GM12878 (cell line): Measurements from ENCODE around the gene JADE1. TPM values are rescaled to one million over a fixed set of nuclear protein-coding genes. Genes with fewer than 3 reads are reported as not detected.

Experiments used
- ETV6 ChIP-seq, 2 experiments: fragments of 450-650 bp in 1 of 2; IDR thresholded peaks in 1 of 2; conservative IDR thresholded peaks in 1 of 2; 2 replicates each; pipeline ENCODE4 v1.6.1; 2014; ENCODE audit warnings: antibody characterized with exemption in 1 of 2, borderline replicate concordance in 1 of 2, low read depth in 1 of 2, mild to moderate bottlenecking in 1 of 2, moderate library complexity in 1 of 2
- IKZF1 ChIP-seq: fragments of 450-650 bp; conservative IDR thresholded peaks from 2 replicates; pipeline ENCODE4 v1.6.1; 2017; ENCODE audit warnings: antibody characterized with exemption, mild to moderate bottlenecking
- IKZF2 ChIP-seq, 2 experiments: fragments of 450-650 bp; IDR thresholded peaks; 2 replicates each; pipeline ENCODE4 v1.6.1; 2017; ENCODE audit warnings: mild to moderate bottlenecking in 2 of 2, moderate library complexity in 2 of 2
- MXI1 ChIP-seq: fragments of 150-350 bp; IDR thresholded peaks from 2 replicates; pipeline ENCODE4 v1.6.1; 2011; ENCODE audit warnings: low read depth, mild to moderate bottlenecking, inconsistent platforms, low read length, improper control_type of control experiment
- NR2F1 ChIP-seq: fragments of 450-650 bp; conservative IDR thresholded peaks from 2 replicates; pipeline ENCODE4 v1.6.1; 2017; ENCODE audit warnings: mild to moderate bottlenecking
- RELA ChIP-seq: fragments of 450-650 bp; IDR thresholded peaks from 2 replicates; pipeline ENCODE4 v1.8.0; 2014; ENCODE audit warnings: borderline replicate concordance; ENCODE audit not compliant: partially characterized antibody
- SMAD1 ChIP-seq: fragments of 450-650 bp; IDR thresholded peaks from 2 replicates; pipeline ENCODE4 v1.6.1; 2018; ENCODE audit warnings: mild to moderate bottlenecking, low read depth; ENCODE audit not compliant: partially characterized antibody
- SPI1 ChIP-seq: IDR thresholded peaks from 2 replicates; pipeline ENCODE4 v1.6.1; 2011; ENCODE audit warnings: low read depth, mild to moderate bottlenecking, low read length, moderate library complexity, borderline replicate concordance; ENCODE audit not compliant: insufficient read depth
- SRF ChIP-seq, 2 experiments: IDR thresholded peaks; 2 replicates each; pipeline ENCODE4 v1.6.1; 2011; ENCODE audit warnings: low read depth in 2 of 2, low read length in 2 of 2, mild to moderate bottlenecking in 1 of 2, moderate library complexity in 1 of 2
- STAT3 ChIP-seq: IDR thresholded peaks from 2 replicates; pipeline ENCODE4 v1.6.1; 2011; ENCODE audit warnings: low read depth, low read length, improper control_type of control experiment
- WRNIP1 ChIP-seq: IDR thresholded peaks from 2 replicates; pipeline ENCODE4 v1.6.1; 2011; ENCODE audit warnings: low read depth, low read length, improper control_type of control experiment, borderline replicate concordance
- ZBED1 ChIP-seq: IDR thresholded peaks from 2 replicates; pipeline ENCODE4 v1.6.1; 2016; ENCODE audit warnings: borderline replicate concordance
- polyA plus RNA-seq, 11 experiments: library from polyadenylated mRNA; depleted of rRNA in 4 of 11; unstranded in 6 of 11; stranded (reverse) in 5 of 11; fragments of >200 nt; fragmentation: Nextera tagmentation in 4 of 11; fragmentation: Illumina TruSeq in 1 of 11; extraction: Ambion mirVana in 4 of 11; extraction: Trizol in 1 of 11; gene quantifications; 1 replicate in 1 of 11; 2 replicates in 10 of 11; pipeline versions ENCODE4 v1.2.1 to v1.2.3, GENCODE V29; 2011 to 2016; ENCODE audit warnings: inconsistent platforms in 2 of 11, missing spikeins in 2 of 11, low read depth in 1 of 11
- total RNA-seq, 4 experiments: library from RNA; depleted of rRNA in 3 of 4; stranded (reverse); fragments of >200 nt in 3 of 4; fragmentation: Illumina TruSeq in 1 of 4; extraction: Trizol in 1 of 4; gene quantifications; 2 replicates each; pipeline versions ENCODE4 v1.2.1 to v1.2.3, GENCODE V29; 2013 to 2021
- TF ChIP-seq, protein P1 (sequence below): fragments of 450-650 bp; IDR thresholded peaks from 2 replicates; pipeline ENCODE4 v1.6.1; 2017; ENCODE audit warnings: borderline replicate concordance
- TF ChIP-seq, protein P2 (sequence below): fragments of 450-650 bp; IDR thresholded peaks from 2 replicates; pipeline ENCODE4 v1.6.1; 2017; ENCODE audit warnings: low read depth, mild to moderate bottlenecking, moderate library complexity
- TF ChIP-seq, protein P3 (sequence below): IDR thresholded peaks from 2 replicates; pipeline ENCODE4 v1.6.1; 2011; ENCODE audit warnings: borderline replicate concordance, low read depth, mild to moderate bottlenecking, moderate library complexity, low read length; ENCODE audit not compliant: insufficient read depth, poor library complexity, severe bottlenecking
- TF ChIP-seq, protein P4 (sequence below): fragments of 450-650 bp; IDR thresholded peaks from 2 replicates; pipeline ENCODE4 v1.6.1; 2017; ENCODE audit warnings: mild to moderate bottlenecking

Gene JADE1
- total and polyA plus RNA-seq, 10 of the 15 experiments (the other 5 are each of a cell fraction or from before 2014, with no cell fraction given) = 5.9 to 27.2 (median 15.8) TPM

DNA sequence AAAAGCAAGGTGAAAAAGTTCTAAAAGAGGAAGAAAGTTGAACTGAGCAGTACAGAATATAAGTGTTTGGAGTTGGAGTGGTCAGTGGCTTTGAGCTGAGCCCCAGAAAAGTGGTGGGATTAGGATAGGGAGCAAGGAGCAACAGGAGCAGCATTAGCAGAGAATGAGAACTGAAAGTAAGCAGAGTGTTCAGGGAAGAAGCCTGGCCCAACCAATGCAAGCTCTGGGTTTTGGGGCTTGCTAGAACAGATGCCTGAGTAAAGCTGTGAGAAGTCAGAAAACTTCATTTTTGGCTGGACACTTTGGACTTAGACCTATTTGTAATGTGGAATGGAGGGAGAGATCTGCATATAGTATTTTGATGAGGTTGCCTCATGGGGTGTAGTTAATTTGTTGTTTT, 17.8 kb downstream of the JADE1 start (continued):
- TF ChIP-seq MXI1 = no peak
- no peak for TF ChIP-seq SMAD1
- TF ChIP-seq ETV6 (conservative IDR thresholded peaks at IDR 0.05 in 1 of 2, IDR thresholded peaks at IDR 0.05 in 1 of 2; ENCODE audit: borderline replicate concordance in 1 of 2, low read depth in 1 of 2) = no peak
- TF ChIP-seq STAT3 = no peak
- TF ChIP-seq, protein P1, sequence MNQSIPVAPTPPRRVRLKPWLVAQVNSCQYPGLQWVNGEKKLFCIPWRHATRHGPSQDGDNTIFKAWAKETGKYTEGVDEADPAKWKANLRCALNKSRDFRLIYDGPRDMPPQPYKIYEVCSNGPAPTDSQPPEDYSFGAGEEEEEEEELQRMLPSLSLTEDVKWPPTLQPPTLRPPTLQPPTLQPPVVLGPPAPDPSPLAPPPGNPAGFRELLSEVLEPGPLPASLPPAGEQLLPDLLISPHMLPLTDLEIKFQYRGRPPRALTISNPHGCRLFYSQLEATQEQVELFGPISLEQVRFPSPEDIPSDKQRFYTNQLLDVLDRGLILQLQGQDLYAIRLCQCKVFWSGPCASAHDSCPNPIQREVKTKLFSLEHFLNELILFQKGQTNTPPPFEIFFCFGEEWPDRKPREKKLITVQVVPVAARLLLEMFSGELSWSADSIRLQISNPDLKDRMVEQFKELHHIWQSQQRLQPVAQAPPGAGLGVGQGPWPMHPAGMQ = no peak
- TF ChIP-seq, protein P2, sequence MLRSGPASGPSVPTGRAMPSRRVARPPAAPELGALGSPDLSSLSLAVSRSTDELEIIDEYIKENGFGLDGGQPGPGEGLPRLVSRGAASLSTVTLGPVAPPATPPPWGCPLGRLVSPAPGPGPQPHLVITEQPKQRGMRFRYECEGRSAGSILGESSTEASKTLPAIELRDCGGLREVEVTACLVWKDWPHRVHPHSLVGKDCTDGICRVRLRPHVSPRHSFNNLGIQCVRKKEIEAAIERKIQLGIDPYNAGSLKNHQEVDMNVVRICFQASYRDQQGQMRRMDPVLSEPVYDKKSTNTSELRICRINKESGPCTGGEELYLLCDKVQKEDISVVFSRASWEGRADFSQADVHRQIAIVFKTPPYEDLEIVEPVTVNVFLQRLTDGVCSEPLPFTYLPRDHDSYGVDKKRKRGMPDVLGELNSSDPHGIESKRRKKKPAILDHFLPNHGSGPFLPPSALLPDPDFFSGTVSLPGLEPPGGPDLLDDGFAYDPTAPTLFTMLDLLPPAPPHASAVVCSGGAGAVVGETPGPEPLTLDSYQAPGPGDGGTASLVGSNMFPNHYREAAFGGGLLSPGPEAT = no peak
- no peak for TF ChIP-seq RELA
- no peak for TF ChIP-seq NR2F1
- no peak for TF ChIP-seq ZBED1
- TF ChIP-seq SPI1 = peak; percentile 54
- 0 out of 2 replicates have a peak, but pooled peaks have one; percentile 33 for TF ChIP-seq IKZF1
- no peak for TF ChIP-seq WRNIP1
- TF ChIP-seq IKZF2 (IDR thresholded peaks at IDR 0.05) = peak; percentile 46 to 61; a peak in 3 of 4 replicates
- no peak for TF ChIP-seq SRF (IDR thresholded peaks at IDR 0.05; ENCODE audit: low read depth in 2 of 2, low read length in 2 of 2)
- TF ChIP-seq, protein P3, sequence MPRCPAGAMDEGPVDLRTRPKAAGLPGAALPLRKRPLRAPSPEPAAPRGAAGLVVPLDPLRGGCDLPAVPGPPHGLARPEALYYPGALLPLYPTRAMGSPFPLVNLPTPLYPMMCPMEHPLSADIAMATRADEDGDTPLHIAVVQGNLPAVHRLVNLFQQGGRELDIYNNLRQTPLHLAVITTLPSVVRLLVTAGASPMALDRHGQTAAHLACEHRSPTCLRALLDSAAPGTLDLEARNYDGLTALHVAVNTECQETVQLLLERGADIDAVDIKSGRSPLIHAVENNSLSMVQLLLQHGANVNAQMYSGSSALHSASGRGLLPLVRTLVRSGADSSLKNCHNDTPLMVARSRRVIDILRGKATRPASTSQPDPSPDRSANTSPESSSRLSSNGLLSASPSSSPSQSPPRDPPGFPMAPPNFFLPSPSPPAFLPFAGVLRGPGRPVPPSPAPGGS = no peak
- TF ChIP-seq, protein P4, sequence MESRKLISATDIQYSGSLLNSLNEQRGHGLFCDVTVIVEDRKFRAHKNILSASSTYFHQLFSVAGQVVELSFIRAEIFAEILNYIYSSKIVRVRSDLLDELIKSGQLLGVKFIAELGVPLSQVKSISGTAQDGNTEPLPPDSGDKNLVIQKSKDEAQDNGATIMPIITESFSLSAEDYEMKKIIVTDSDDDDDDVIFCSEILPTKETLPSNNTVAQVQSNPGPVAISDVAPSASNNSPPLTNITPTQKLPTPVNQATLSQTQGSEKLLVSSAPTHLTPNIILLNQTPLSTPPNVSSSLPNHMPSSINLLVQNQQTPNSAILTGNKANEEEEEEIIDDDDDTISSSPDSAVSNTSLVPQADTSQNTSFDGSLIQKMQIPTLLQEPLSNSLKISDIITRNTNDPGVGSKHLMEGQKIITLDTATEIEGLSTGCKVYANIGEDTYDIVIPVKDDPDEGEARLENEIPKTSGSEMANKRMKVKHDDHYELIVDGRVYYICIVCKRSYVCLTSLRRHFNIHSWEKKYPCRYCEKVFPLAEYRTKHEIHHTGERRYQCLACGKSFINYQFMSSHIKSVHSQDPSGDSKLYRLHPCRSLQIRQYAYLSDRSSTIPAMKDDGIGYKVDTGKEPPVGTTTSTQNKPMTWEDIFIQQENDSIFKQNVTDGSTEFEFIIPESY = no peak
